Measurements from ENCODE around the gene ZNF169.
"Not testable (repeated sequence)": the region's sequence is repeated elsewhere in the genome, so short reads cannot be mapped to it uniquely, and the experiment has no call there.

DNA sequence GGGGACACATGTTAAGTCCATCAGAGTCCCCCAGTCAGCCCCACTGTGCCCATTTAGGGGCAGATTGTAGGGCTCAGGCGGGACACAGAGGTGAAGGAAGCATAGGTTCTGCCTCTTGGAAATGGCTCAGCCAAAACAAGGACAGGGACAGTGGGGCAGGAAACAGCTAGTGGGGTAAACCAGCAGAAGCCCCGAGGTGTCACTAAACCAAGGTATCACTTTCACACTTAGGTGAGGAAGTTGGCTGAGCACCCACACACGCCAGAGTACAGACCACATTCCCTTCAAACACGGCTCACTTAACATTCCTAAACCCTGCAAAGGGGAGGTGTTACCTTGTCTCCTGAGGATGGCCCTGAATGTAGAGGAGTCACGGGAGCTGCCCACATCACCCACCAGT is 57.1 kb downstream of the ZNF169 start:
- TF ChIP-seq, protein P1, sequence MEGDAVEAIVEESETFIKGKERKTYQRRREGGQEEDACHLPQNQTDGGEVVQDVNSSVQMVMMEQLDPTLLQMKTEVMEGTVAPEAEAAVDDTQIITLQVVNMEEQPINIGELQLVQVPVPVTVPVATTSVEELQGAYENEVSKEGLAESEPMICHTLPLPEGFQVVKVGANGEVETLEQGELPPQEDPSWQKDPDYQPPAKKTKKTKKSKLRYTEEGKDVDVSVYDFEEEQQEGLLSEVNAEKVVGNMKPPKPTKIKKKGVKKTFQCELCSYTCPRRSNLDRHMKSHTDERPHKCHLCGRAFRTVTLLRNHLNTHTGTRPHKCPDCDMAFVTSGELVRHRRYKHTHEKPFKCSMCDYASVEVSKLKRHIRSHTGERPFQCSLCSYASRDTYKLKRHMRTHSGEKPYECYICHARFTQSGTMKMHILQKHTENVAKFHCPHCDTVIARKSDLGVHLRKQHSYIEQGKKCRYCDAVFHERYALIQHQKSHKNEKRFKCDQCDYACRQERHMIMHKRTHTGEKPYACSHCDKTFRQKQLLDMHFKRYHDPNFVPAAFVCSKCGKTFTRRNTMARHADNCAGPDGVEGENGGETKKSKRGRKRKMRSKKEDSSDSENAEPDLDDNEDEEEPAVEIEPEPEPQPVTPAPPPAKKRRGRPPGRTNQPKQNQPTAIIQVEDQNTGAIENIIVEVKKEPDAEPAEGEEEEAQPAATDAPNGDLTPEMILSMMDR (IDR thresholded peaks at IDR 0.05; ENCODE audit: low read depth, low read length), result not testable (repeated sequence)
- not testable (repeated sequence) for TF ChIP-seq EZH2phosphoT487 (IDR thresholded peaks at IDR 0.05; ENCODE audit: low read depth)
